Endothelial cell of umbilical vein (primary cell): ENCODE data around the gene ARL4C. TPM values are rescaled to one million over a fixed set of nuclear protein-coding genes. Genes with fewer than 3 reads are reported as not detected.

Source experiments
- BruUV-seq: library from RNA; stranded (reverse); fragments of 400-500 nt; replicated peaks from 2 replicates; lab custom pipeline; 2021; lab: Mats Ljungman, UMichigan
- CTCF ChIA-PET: fragments of 300-600, 350-600 bp; sonication (Branson Sonifier 250); formaldehyde crosslinking; loops from one replicate; lab custom pipeline; 2021; ENCODE audit warnings: antibody characterized with exemption, inconsistent platforms; lab: Charles Lee
- POLR2A ChIA-PET: fragments of 300-600, 350-600 bp; sonication (Branson Sonifier 250); formaldehyde crosslinking; loops from one replicate; lab custom pipeline; 2021; ENCODE audit warnings: antibody characterized with exemption, inconsistent platforms; lab: Charles Lee
- DNase-seq: peaks from one replicate; pipeline ENCODE4 v3.0.0-alpha.2; 2011; ENCODE audit warnings: low read depth, low spot score
- FAIRE-seq: peaks from 2 replicates; lab custom pipeline; 2011; peaks lifted over from hg19 to GRCh38; lab: Jason Lieb, UNC
- H2AFZ ChIP-seq: 2 replicates; pipeline ENCODE4 v1.6.0; 2012; ENCODE audit warnings: low read depth, low read length, control low read depth, inconsistent platforms
- H3K27ac ChIP-seq: 2 replicates; pipeline ENCODE4 v1.5.1; 2011; ENCODE audit warnings: low read depth, mild to moderate bottlenecking, control low read depth, low read length, moderate library complexity; ENCODE audit not compliant: insufficient read depth
- H3K27me3 ChIP-seq, 2 experiments: 2 replicates each; pipeline versions ENCODE4 v1.6.0 to v1.6.1; 2011; ENCODE audit warnings: low read length in 2 of 2, mixed read lengths in 1 of 2; ENCODE audit not compliant: control insufficient read depth in 2 of 2, insufficient read depth in 2 of 2
- H3K36me3 ChIP-seq, 2 experiments: 2 replicates in 1 of 2; 3 replicates in 1 of 2; pipeline ENCODE4 v1.5.1; 2011; ENCODE audit warnings: low read length in 2 of 2, mild to moderate bottlenecking in 1 of 2, moderate library complexity in 1 of 2; ENCODE audit not compliant: control insufficient read depth in 2 of 2, insufficient read depth in 2 of 2; ENCODE audit errors: extremely low read depth in 1 of 2
- H3K4me1 ChIP-seq: 3 replicates; pipeline ENCODE4 v1.5.1; 2011; ENCODE audit warnings: mild to moderate bottlenecking, low read length; ENCODE audit not compliant: control insufficient read depth, insufficient read depth; ENCODE audit errors: extremely low read depth
- H3K4me2 ChIP-seq: 2 replicates; pipeline ENCODE4 v1.6.1; 2011; ENCODE audit warnings: low read length, control low read depth, mixed read lengths; ENCODE audit not compliant: insufficient read depth
- H3K4me3 ChIP-seq, 3 experiments: fragments of 200-600 bp in 1 of 3; sonication (generic), shearing (Covaris generic) in 1 of 3; replicated peaks in 1 of 3; 2 replicates each; pipeline ENCODE4 v1.5.1; 2011 to 2016; ENCODE audit warnings: control low read depth in 3 of 3, low read length in 3 of 3, mild to moderate bottlenecking in 2 of 3, inconsistent platforms in 1 of 3, low read depth in 1 of 3, moderate library complexity in 1 of 3; ENCODE audit not compliant: insufficient read depth in 1 of 3
- H3K79me2 ChIP-seq: 2 replicates; pipeline ENCODE4 v1.6.0; 2012; ENCODE audit warnings: low read length, inconsistent platforms; ENCODE audit not compliant: control insufficient read depth, insufficient read depth
- H3K9ac ChIP-seq: replicated peaks from 2 replicates; pipeline ENCODE3; 2011; ENCODE audit warnings: low read length, control low read depth; ENCODE audit not compliant: insufficient read depth; ENCODE audit errors: extremely low read depth
- H3K9me1 ChIP-seq: replicated peaks from 3 replicates; pipeline ENCODE4 v1.6.0; 2011; ENCODE audit warnings: mild to moderate bottlenecking, low read length; ENCODE audit not compliant: control insufficient read depth, insufficient read depth; ENCODE audit errors: extremely low read depth
- H3K9me3 ChIP-seq: replicated peaks from 2 replicates; pipeline ENCODE4 v1.5.1; 2012; ENCODE audit warnings: low read length, inconsistent platforms; ENCODE audit not compliant: control insufficient read depth, insufficient read depth
- H4K20me1 ChIP-seq: replicated peaks from 2 replicates; pipeline ENCODE3; 2011; ENCODE audit warnings: mild to moderate bottlenecking, low read length; ENCODE audit not compliant: control insufficient read depth, insufficient read depth; ENCODE audit errors: extremely low read depth
- EZH2 ChIP-seq: IDR thresholded peaks from 2 replicates; pipeline ENCODE4 v1.6.1; 2012; ENCODE audit warnings: borderline replicate concordance, low read depth, mild to moderate bottlenecking, moderate library complexity, low read length, inconsistent platforms; ENCODE audit not compliant: severe bottlenecking
- FOS ChIP-seq: IDR thresholded peaks from 2 replicates; pipeline ENCODE4 v1.6.1; 2011; ENCODE audit warnings: mild to moderate bottlenecking, low read length, moderate library complexity, borderline replicate concordance; ENCODE audit not compliant: insufficient read depth
- GATA2 ChIP-seq: IDR thresholded peaks from 2 replicates; pipeline ENCODE4 v1.7.0; 2011; ENCODE audit warnings: low read depth, mild to moderate bottlenecking, moderate library complexity, mixed read lengths, low read length; ENCODE audit not compliant: insufficient read length, insufficient read depth
- JUN ChIP-seq: IDR thresholded peaks from 2 replicates; pipeline ENCODE4 v1.6.1; 2011; ENCODE audit warnings: borderline replicate concordance, low read depth; ENCODE audit not compliant: insufficient read length, insufficient read depth
- MYC ChIP-seq: IDR thresholded peaks from one replicate; pipeline ENCODE4 v1.6.1; 2011; ENCODE audit warnings: mild to moderate bottlenecking, low read depth, low read length
- POLR2A ChIP-seq: IDR thresholded peaks from 2 replicates; pipeline ENCODE4 v1.6.1; 2012; ENCODE audit warnings: low read depth, mild to moderate bottlenecking, control low read depth, low read length
- POLR2AphosphoS5 ChIP-seq: IDR thresholded peaks from 2 replicates; pipeline ENCODE4 v1.6.1; 2012; ENCODE audit warnings: low read depth, mild to moderate bottlenecking, control low read depth, low read length, moderate library complexity; ENCODE audit not compliant: insufficient read depth
- dilution Hi-C: fragments of 300-500 bp; cut with MboI; formaldehyde crosslinking; loops from one replicate; pipeline ENCODE4 v1.15.0; 2019; ENCODE audit warnings: low sequenced_read_pairs; ENCODE audit not compliant: extremely low pct_ligation_motif_present
- intact Hi-C: fragments of 100-400 bp; cut with micrococcal nuclease; formaldehyde crosslinking; loops from one replicate; pipeline ENCODE4 v1.10.0; 2022
- polyA plus RNA-seq, 4 experiments: library from polyadenylated mRNA; depleted of rRNA in 3 of 4; stranded (reverse) in 3 of 4; unstranded in 1 of 4; fragments of >200 nt; gene quantifications; 2 replicates each; pipeline versions ENCODE4 v1.2.1 to v1.2.3, GENCODE V29; 2011 to 2012; ENCODE audit warnings: missing spikeins in 1 of 4
- total RNA-seq: library from RNA; stranded (reverse); gene quantifications from 2 replicates; pipeline ENCODE4 v1.2.3, GENCODE V29; 2021
- TF ChIP-seq, protein P1 (sequence below): IDR thresholded peaks from 2 replicates; pipeline ENCODE4 v1.6.1; 2011; ENCODE audit not compliant: insufficient read depth, insufficient read length
- TF ChIP-seq, protein P2 (sequence below), 2 donors: IDR thresholded peaks; 1 replicate in 1 of 2; 2 replicates in 1 of 2; pipeline ENCODE4 v1.5.1; 2011; ENCODE audit warnings: low read length in 2 of 2, mild to moderate bottlenecking in 2 of 2, moderate library complexity in 2 of 2, control low read depth in 1 of 2, inconsistent platforms in 1 of 2, low read depth in 1 of 2; ENCODE audit not compliant: insufficient read depth in 1 of 2; ENCODE audit errors: extremely low read depth in 1 of 2

ARL4C gene
- total and polyA plus RNA-seq, 2 donors (not counting 3 experiments of a cell fraction or from before 2014, with no cell fraction given): 5.5 to 10.5 TPM

DNA sequence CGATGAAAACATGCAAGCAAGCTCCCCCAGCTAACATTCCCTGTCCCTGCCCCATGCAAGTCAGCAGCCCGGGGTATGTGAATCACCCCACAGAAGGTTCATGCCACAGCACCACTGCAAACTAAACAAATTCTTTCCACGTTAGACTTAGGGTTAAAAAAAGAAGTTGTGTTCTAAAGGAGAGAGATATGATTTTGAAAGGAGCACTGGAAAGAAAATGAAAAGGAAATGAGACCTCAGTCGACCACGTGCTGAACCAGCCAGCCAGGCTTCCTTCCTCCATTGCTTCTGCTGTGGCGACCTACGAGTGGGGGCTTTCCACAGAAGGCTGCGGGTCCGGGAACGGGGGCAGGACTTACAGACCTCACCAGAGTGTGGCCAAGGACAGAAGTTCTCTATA lies 52.0 kb downstream of the ARL4C start:
- TF ChIP-seq EZH2: no peak
- no peak for TF ChIP-seq POLR2A
- TF ChIP-seq POLR2AphosphoS5: peak; percentile 32
- TF ChIP-seq, protein P1, sequence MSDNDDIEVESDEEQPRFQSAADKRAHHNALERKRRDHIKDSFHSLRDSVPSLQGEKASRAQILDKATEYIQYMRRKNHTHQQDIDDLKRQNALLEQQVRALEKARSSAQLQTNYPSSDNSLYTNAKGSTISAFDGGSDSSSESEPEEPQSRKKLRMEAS: peak; percentile 90
- TF ChIP-seq GATA2: peak; percentile 50
- no peak for TF ChIP-seq JUN
- TF ChIP-seq FOS: peak; percentile 68
- peak; percentile 30 for TF ChIP-seq MYC
- TF ChIP-seq, protein P2, sequence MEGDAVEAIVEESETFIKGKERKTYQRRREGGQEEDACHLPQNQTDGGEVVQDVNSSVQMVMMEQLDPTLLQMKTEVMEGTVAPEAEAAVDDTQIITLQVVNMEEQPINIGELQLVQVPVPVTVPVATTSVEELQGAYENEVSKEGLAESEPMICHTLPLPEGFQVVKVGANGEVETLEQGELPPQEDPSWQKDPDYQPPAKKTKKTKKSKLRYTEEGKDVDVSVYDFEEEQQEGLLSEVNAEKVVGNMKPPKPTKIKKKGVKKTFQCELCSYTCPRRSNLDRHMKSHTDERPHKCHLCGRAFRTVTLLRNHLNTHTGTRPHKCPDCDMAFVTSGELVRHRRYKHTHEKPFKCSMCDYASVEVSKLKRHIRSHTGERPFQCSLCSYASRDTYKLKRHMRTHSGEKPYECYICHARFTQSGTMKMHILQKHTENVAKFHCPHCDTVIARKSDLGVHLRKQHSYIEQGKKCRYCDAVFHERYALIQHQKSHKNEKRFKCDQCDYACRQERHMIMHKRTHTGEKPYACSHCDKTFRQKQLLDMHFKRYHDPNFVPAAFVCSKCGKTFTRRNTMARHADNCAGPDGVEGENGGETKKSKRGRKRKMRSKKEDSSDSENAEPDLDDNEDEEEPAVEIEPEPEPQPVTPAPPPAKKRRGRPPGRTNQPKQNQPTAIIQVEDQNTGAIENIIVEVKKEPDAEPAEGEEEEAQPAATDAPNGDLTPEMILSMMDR (IDR thresholded peaks at IDR 0.05; ENCODE audit: extremely low read depth in 1 of 2, insufficient read depth in 1 of 2, low read depth in 1 of 2, low read length in 2 of 2): no peak
- FAIRE-seq: peak; percentile 87
- Histone ChIP-seq H4K20me1 (no peaks in the 10 kb centered on the region), H3K9me1 (no peaks in the 10 kb centered on the region), H3K27ac (peak overlapping the region; percentile 47), H3K9ac (no peak overlapping the region), H3K79me2 (no peaks in the 10 kb centered on the region), H3K9me3 (no peaks in the 10 kb centered on the region), H3K4me2 (no peak overlapping the region), H3K36me3 (no peaks in the 10 kb centered on the region), H2AFZ (peak overlapping the region; percentile 75), H3K4me3 (no peak overlapping the region), H3K27me3 (no peaks in the 10 kb centered on the region), H3K4me1 (peaks cover 25% of the 10 kb centered on the region)
- dilution Hi-C loops (no loop called here), intact Hi-C loops (loop anchor here (1.0 to 5.0 kb wide), 2 partner anchors 18 to 198 kb away; no protein-coding TSS in a partner anchor)
- CTCF ChIA-PET: interaction anchor here (0.6 to 1.5 kb wide), 7 partner anchors 10 to 156 kb away, joined by 3 to 5 read pairs (median 3); no protein-coding TSS in a partner anchor
- POLR2A ChIA-PET: interaction anchor here (0.6 kb wide), 1 partner anchor 17 kb away, joined by 9 read pairs; no protein-coding TSS in a partner anchor
- BruUV-seq: no TSS peak
- peak; percentile 93 for DNase-seq
